Retina (tissue), 1 donor: ENCODE data around the gene SERBP1.
A peak's percentile ranks its signal among the peaks of the same experiment; 100 is the strongest.
"Not testable (repeated sequence)": the region's sequence is repeated elsewhere in the genome, so short reads cannot be mapped to it uniquely, and the experiment has no call there.

Experiments
- DNase-seq: peaks from one replicate; pipeline ENCODE4 v3.0.0-alpha.2; 2016

The SERBP1 gene

DNA sequence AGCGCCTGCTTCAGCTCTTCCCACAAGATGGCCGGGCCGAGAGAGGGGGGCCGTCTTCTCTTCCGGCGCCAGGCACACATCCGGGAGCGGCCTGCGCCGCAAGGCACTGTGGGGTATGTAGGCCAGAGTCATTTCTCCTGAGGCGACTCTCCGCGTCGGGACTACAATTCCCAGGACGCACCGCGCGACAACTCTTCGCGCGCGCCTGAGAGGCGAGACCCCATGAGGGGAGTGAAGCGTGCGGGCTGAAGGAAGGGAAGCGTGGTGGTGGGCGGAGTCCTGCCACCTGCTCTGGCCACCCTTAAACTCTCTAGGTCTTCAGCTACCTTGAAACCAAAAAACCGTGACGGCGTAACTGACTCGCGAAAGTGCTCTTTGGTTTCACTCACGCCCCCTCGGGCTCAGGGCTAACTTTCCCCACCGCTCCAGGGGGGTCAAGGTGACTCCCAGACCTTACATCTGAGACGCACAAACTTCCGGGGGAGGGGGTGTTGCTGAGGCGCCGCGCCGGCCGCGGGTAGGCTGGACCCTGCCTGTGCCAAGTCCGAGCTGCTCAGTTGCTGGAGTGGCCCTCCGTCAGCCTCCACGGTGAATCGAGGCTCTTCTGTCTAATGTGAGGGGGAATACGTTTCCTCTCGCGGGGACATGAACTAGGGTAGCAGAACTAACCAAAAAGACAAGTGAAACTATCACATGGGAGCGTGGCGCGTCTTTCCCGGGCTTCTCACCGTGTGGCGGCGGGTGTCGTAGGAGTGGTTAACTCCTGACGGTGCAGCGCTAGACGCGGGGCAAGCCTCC, at the start of gene SERBP1:
Gene SERBP1, minus strand, starts transcription at position 45 of the 798 bp plus-strand sequence. CDS start 102 bp downstream, outside the sequence.
- peak; percentile 99 for DNase-seq

DNA sequence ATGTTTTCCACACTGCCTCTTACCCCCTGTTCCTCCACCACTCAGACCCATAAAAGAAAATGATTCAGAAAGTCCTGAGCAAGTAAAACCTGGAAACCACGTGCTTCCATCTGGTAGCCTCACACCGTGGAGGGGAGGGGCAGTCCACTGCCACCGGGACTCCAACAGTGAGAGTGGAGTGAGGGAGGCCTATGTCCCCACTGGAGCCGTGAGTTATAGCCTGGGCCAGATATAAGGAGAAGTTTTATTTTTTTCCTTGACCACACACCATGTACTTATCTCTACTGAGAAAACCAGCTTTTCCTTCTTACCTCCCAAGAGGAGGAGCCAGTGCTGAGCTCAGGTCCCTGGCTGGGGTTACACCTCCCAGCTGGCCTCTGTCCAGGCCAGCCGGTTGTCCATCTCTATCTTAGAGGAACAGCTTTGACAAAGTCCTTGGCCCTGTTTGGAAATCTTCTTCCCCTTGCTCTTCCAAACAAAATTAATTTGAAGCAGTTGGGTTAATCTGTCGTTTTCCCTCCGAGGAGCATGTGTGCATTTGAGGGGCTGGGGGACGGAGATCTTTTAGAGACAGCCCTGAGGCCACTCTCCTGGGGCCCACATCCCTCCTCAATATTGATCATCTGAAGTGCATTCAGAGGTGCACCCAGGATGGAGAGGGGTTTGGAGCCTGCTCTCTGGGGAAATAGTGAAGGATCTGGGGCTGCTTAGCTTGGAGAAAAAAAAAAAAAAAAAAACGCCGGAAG, 49.1 kb upstream of the SERBP1 start:
- DNase-seq, result no peak

DNA sequence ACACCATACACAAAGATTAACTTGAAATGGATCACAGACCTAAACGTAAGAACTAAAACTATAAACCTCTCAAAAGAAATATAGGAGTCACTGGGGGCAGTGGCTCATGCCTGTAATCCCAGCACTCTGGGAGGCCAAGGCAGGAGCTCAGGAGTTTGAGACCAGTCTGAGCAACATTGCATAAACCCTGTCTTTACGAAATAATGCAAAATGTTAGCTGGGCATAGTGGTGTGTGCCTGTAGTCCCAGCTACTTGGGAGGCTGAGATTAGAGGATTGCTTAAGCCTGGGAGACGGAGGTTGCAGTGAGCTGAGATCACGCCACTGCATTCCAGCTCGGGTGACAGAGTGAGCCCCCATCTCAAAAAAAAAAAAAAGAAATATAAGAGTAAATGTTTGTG, 46.7 kb upstream of the SERBP1 start:
- no peak for DNase-seq

DNA sequence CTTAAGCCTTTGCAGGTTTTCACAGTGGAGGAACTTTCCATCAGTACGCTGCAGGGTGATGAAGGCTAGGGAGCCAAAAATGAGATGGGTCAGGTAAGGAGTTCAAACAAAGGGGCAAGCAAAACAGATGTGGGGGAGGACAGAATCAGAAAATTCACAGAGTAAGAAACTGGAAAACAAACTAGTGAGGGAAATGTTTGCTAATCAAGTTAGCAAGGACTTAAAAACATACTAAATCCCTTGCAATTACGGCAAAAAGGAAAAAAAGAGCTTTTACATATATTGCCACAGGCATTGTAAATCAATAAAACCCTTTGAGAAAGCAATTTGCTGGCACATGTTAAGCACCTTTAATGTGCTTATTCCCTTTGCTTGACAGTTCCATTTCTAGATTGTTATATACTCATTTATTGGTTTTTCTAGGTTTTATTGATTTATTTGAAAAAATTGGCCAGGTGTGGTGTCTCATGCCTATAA, 45.8 kb upstream of the SERBP1 start:
- no peak for DNase-seq

DNA sequence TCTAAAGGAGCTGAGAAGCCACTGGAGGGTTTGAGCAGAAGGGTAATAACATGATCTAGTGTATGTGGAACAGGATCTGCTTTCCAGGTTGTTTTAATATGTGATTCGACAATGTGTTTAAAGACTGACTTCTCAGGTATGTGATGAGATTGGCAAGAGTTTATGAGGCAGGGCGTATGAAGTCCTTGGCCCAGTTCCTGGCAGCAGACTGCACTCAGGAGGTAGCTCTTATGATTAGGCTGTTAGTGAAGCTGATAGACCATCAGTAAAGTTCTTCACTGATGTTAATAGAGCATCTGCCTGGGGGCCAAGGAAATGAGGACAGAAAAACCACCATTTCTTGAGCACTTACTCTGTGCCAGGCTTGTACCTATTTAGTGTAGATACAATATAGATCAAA, 41.9 kb upstream of the SERBP1 start:
- no peak for DNase-seq

DNA sequence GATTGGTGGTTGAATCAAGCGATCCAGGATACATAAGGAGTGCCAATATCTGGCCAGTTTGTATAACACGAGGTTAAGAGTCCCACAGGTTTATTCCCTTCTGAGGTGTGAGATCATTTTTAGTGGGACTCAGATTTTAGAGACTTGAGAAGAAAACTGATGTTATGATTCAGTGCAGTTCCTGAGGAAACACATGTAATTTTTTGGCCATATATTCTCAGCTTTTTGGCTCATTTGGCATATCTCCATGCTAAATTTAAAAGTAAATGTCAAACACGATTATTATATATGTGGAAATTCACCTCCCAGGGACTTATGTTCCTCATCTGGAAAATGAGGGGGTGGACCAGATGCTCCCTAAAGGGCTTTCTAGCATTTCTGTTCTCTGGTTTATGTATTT, 39.2 kb upstream of the SERBP1 start:
- DNase-seq, result no peak

DNA sequence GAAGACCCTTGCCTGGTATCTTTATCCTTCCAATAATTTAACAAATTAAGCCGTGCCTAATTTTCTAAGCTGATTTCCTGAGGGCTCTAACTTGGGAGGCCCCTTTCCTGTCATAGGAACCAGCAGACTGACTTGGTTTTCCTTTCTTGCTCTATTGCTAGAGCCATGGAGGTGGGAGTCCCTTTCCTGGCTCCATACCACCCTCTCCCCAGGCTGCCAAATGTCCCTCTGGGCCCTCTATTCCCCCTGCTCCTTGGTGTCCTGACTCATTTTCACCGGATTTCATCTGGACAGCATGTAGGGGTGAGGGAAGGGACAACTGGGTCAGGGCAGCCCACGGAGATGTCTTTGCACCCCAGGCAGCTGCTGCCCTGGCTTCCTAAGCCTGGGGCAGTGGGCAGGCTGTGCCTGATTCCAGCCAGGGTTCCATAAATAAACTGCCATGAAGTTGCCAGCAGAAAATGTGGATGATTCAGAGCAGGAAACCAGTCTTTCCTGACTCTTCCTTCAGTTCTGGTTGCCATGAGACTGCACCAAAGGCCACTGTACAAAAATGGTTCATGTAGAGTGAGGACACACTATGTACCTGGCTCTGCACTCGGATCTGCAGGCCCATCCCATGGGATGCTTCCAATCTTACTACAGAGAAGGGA, 38.0 kb upstream of the SERBP1 start:
- DNase-seq, result no peak

DNA sequence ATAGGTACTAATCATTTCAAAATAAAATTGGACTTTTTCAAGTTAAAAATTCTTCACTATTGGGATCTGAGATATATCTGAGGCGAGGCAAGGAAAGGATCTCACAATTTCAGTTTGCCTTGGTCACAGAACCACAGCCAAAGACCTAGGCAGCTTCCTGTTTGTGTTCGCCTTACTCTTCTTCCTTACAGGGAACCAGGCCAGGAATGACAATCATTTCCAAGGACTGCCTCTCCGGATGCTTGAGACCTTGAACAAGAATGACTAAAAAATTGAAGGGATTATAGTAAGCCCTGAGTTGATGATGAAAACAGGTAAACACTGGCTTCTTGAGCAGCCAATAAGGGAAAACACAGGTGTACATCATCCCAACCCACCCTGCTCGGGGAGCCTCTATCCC, 35.2 kb upstream of the SERBP1 start:
- no peak for DNase-seq

DNA sequence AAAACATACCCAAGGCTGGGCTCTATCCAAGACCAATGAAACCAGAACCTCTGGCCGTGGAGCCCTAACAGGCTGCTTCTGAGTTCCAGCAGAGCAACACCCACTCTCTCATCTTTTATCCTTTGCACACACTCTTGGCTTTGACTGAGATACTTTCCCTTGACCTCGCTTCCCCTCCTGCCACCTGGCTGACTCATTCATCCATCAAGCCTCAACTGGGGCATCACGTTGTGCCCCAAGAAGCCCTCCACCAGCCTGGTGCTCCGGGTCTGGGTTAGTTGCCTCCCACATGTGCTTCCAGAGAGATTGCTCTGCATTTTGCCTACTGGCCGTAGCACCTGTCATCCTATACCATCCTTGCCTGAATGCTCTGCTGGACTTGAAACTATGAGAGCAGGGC, 34.5 kb upstream of the SERBP1 start:
- DNase-seq, result no peak

DNA sequence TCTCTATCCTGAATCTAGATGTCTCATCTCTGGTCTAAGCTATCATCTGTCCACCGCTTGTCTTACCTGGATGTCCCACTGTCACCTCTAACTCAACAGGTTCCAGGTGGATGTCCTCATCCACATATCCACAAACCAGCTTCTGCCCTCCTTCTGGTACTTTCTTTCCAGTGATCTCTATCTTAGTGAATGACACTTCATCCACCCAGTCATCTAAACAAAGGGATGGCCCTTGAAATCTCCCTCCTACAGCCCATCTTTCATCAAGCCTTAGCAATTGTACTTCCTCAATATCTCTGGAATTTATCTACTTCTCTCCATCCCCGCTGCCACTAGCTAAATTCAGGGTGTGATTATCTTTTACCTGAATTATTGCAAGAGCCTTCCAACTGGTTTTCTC, 33.9 kb upstream of the SERBP1 start:
- DNase-seq, result no peak

DNA sequence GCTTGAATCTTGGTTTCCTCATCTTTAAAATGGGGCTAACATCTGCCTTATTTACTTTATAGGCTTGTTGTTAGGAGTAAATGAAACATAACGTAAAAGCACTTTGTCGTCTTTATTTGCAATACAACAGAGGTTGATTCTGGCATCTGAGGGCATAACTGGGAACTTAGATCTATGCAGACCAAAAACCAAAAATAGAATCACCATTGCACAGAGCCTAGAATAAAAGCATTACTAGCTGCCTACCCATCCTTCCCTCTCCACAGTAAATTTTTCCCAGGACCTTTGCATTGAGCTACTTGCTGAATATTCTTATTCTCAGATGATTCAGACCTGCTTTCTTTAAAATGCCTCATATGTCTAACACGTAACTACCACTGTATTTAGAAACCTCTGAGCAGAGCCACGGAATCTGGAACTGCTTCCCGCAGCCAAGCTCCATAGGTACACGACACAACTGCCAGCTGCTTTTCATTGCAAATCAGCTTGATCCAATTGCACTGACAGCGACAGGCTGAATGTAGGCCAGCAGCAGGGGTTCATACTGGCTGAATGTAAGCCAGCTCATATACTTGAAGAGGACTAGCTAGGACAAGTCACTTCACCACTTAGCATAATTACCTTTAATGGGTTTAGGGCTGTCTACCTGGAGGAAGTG, 33.2 kb upstream of the SERBP1 start:
- DNase-seq, result peak; percentile 68

DNA sequence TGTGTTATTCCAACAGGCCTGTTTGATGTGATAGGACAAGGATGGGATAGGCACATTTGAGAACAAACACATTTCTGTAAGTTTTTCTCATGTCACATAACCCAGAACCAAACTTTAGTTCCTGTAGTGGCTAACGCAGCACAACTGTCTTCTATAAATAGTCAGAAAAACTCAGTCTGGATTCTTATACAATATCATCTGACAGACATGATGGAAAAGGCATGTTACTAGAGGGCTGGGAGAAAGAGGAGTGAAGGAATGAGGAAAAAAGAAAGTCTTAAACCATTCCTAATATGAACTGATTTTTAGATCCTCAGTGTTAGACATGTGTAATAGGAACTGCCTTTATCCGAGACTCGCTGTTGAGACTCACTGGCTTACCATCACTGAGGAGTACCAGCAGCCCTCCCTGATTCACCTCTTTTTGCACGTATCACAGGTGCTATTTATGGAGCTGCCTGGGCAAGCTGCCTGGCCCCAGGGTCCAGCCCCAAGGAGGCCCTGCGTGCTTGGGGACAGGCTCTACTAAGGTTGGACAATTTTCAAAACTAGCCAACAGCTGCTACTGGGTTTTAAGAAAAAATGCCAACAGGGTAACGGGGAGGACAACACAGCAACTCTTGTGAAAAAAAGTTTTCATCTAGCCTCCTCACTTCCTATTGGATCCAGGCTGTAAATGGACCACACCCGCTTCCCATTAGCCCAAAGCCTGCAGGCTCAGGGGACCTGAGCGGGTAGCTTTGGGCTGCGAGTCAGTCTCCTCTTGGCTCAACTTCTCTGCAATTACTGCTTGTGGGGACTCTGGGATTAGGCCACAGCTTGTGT, 30.7 kb upstream of the SERBP1 start:
- no peak for DNase-seq

DNA sequence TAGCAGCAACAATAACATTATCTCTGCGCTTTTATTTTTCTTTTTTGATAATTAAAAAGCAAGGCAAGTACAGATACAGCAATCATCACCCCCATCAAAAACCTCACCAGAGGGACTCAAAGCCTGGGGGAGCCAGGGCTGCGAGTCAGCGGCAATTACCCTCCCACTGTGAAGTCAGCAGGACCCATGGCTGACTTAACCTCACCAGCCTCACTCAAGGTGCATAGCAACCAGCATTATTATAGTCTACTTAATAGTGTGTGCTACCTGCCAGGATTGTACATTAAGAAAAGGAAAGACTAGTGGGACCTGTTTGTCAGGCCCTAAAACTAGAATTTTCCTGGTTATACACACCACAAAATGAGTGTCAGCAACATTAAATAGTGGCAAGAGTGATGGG, 28.9 kb upstream of the SERBP1 start:
- no peak for DNase-seq

DNA sequence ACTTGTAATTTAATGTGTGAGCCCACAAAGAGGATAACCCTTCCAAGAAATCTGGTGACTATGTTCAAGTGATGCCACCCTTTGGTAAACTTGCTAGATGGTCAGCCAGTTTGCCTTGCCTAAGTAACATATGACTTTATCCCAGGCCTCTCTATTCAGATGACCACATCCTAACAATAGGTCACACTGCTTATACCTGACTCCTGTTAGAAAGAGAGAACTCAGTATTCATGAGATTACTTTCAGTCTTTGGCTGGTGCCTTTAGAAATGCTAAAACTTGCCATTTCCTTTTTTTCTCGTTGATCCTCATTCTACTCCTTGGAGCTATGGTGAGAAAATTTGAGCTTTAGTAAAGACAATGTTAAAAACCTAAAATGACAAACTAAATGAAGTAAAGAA, 28.5 kb upstream of the SERBP1 start:
- no peak for DNase-seq

DNA sequence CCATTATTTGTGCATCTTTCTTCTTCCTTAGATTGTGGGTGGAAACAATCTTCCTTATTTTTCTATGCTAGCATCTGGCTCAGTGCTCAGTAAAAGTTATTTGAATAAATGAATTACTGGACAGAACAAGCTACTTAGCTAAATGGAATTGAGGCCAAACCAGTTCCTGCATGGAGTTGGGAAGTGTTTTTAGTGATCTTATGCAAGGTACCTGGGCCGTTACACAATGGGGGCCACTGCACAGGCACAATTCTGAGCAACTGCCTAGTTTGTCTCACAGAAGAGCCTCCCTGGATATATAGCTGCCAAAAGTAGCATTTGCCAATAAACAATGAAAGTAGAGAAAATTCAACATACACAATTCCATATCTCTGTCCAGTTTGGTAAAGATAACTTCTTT, 27.0 kb upstream of the SERBP1 start:
- DNase-seq, result no peak

DNA sequence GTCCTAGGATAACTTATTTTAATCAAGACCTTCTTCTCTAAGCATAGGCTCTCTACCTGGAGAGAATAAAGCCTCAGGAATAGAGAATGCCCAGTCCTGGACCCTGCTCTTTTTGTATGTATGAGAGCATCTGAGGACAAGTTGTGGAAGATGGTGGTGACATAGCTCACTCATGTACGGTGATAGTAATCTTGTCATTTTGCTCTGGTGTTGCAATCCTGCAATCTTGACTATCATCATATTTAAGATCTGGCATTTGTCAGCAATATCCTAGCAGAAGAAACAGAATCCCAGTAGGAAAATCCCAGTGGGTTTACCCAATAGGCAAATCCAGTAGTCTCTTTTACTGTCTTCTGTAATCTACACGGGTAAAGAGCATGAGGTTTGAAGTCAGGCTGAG, 21.6 kb upstream of the SERBP1 start:
- no peak for DNase-seq

DNA sequence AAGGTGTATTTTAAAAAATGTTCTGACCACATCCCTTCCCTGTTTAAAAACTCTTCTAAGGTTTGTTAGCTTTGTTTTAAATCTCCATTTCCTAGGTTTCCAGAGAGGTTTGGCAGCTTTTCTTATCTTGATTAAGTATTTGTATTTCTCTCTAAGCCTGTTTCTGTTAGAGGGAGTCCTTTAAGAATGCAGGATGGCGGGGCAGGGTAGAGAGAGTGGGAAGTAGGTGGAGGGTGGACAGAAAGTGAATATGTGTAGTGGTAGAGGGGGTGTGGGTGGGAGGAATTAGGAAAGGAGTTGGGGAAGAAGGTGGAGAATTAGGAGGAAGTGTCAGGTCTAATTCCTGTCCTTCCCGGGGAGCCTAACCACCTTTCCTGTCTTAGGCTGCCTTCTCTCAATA, 21.2 kb upstream of the SERBP1 start:
- no peak for DNase-seq

DNA sequence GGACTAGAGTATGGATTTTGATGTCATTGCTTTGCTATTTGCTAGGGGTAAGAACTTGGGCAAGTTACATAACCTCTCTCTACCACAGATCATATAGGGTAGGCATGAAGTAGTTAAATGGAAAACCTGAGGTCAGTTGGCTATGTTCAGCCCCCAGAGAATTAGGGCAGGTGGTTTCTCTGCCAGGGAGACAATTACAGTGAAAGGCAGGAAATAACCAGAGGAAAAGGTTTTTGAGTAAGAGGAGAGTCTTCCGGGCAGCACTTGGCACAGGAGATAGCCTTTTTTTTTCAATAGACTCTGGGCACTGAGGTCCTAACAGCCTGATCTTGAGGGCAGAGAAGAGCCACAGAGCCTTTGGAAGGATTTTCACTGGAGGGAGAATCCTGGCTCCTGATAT, 16.7 kb upstream of the SERBP1 start:
- no peak for DNase-seq

DNA sequence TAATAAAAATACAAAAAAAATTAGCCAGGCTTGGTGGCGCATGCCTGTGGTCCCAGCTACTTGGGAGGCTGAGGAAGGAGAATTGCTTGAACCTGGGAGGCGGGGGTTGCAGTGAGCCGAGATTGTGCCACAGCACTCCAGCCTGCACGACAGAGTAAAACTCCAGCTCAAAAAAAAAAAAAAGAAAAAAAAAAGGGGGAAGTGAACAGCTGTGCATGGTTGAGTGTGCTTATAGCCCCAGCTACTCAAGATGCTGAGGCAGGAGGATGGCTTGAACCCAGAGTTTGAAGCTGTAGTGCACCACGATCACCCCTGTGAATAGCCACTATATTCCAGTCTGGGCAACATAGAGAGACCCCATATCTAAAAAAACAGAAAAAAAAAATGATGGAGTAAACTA, 15.8 kb upstream of the SERBP1 start:
- DNase-seq, result not testable (repeated sequence)

DNA sequence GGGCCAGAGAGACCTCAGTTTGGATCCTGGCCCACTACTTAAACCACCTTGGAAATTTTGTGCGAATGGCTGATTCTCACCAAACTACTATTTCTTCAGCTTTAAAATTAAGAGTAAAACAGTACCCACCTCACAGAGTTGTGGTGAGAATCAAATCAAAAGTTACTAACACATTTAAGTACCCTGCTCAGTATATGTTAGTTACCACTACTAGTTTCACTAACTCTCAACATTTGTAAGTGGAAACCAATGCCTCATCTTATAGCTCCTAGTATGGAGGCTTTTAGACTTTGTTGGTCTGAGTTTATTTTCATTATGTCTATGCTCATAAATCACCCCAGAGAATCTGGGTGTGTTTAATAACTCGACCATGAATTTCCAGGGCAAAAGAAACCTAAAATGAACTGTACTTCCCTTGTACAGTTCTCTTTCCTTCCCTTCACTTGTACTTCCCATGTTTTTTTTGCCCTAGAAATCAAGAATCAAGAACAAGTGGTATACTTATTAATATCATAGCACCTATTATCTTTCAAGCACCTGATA, 11.6 kb upstream of the SERBP1 start:
- DNase-seq, result no peak

DNA sequence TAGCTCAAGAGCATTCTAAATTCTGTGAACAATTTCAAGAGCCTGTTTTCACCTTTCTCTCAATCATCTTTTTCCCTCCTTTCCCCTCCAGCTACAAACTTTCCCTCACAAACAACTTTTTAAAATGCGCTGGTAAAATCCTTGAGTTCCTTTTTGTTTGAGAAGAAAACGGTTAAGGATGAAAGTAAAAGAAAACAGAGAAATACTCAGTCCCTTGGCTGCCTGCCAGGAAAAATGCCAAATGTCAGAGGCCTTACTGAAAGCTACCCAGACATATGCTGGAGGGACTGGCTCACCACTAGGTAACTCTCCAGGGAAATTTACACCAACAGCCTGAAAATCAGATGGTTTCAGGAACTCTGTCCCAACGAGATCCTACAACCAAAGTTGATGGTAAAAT, 11.0 kb upstream of the SERBP1 start:
- no peak for DNase-seq

DNA sequence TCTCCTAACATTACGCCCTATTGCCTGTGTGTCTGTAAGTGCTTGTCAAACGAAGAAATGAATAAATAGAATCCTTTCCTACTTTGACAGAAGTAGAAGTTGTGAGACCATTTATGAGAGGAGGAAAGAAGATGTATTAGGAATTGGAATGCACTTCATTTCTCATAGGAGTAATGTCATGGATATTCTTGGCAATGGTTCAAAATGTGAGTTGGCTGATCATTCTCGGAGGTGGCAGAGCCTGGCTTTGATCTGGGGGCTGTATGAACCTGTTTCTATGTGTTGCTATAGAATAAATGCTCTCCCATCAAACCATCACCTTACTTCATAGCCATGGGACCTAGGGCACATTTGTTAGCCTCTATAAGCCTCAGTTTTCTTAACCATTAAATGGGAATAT, 10.1 kb upstream of the SERBP1 start:
- DNase-seq, result no peak
